GM21390 (cell line): Measurements from ENCODE around the gene SPACDR.

Experiments used
- ATAC-seq: cut with Tn5 transposase; IDR thresholded peaks from one replicate; pipeline ENCODE4 v1.9.1; 2021; ENCODE audit not compliant: unreplicated experiment

Gene SPACDR

DNA sequence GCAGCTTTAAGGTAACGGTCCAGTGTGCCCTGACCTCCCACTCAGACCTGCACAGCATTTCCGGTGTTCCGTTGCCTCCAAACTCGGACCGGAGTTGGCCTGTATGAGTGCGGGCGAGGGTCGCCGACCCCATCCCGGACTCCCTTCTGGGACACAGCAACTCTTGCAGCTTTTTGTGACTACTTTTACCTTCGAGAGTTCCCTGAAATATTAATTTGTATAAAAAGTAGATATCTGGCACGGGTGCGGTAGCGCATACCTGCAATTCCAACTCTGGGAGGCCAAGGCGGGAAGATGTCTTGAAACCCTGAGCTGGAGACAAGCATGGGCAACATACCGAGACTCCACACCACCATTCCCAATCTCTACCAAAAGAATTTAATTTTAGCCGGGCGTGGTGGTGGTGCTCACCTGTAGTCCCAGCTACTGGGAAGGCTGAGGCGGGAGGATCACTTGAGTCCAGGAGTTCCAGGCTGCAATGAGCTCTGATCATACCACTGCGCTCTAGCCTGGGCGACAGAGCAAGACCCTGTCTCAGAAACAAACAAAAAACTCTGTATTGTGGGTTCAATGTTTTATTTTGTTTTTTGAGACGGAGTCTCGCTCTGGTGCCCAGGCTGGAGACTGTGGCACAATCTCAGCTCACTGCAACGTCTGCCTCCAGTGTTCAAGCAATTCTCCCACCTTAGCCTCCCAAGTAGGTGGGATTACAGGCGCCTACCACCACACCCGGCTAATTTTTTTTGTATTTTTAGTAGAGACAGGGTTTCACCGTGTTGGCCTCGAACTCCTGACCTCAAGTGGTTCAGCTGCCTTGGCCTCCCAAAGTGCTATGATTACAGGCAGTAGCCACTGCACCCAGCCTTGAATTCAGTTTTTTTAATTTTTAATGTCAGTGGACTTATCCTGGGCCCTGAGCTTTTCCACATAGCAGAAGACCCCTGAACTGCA lies 26.6 kb downstream of the SPACDR start:
- no peak for ATAC-seq

DNA sequence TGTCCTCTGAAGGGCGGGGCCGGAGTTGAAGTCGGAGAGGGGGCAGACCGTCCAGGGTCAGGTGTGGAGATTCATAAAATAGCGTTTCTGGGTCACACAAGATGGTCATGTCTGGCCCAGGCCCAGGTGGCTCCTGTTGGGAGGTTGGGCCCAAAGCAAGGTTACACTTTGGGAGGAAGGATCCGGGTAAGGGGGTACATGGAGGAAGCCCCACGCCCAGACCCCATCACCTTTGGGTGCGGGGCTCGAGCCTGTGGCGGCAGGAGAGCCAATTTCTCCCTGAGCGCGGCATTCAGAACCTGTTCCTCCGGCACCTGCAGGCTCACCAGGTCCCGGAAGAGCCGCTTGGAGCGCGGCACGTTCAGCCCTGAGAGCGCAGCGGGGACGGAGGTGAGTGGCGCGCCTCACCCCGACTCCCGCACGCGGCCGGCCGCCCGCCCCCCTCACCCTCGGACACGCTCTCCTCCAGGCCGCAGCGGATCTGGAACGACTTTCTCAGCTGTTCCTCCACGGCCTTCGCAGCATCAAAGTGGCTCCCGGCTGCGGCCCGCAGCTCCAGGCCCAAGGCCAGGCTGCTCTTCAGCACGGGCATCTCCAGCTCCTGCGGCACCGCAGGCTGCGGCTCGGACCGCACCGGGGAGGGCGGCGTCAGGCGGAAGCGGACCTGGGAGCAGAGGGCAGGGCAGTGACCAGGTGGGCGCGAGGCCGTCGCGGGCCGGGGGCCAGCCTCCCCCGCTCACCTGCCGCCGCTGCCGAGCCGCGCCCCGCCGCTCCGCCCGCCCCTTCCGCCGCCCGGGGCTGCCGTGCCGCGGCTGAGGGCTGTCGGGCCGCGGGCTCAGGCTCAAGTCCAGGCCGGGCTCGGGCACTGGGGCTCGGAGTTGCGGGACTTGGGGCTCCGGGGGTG lies 28.4 kb downstream of the SPACDR start:
- ATAC-seq = peak; percentile 25

DNA sequence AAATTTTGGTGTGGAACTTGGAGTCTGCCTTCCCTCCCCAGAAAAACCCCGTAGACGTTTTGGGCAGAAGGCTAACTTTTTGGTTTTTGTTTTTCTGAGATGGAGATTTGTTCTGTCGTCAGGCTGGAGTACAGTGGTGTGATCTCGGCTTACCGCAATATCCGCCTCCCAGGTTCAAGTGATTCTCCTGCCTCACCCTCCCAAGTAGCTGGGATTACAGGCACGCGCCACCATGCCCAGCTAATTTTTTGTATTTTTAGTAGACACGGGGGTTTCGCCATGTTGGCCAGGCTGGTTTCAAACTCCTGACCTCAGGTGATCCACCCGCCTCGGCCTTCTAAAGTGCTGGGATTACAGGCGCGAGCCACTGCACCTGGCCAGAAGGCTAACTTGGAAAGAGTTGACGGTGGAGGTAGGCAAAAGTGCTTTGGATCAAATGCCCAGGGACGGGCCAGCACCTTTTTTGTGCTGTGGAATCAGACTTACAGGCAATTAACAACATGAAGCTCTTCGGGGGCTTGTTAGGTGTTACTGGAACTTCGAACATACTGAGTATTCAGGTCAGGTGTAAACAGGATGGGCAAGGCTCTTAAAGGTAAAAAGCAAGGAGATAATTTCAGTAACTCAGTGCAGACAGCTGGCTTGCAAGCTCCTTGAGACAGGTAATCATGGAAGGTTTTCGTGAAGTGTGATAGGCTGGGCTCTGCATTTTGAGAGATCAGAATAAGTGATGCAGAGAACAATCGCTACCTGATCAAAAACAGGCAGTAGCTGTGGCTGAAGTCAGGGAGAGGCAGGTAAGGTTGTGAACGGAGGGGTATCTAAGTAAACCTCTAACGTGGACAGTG lies 29.5 kb downstream of the SPACDR start:
- no peak for ATAC-seq

DNA sequence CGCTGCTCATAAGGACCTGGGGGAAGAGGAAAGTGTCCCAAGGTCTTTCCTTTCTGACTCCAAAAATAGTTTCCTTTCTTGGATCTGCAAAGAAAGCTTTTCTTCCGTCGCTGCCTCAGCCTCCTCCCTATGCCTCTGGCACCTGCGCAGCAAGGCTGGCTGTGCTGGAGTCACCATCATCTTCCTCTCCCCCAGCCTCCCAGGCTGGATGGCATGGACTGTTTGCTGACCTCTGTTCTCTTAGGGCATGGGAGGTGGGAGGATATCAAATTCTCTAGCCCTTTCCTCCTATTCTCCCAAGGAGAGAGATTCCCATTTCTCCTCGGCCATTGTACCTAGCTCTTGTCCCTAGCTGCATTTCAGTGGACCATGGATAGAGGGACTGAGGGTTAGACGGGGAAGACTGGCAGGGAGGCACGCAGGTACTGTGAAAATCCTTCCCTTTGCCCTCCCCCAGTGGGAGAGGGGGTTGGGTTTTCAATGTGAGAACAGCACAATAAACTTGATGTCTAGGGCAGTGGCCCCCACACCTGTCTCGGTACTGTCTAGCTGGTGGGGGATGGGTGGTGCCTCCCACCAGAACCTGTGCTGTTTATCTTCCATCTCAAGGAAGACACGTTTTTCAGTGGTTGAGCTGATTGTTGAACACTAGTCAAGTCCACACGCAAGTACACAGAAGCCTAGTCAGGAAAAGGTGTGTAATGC lies 30.3 kb downstream of the SPACDR start:
- ATAC-seq = no peak

DNA sequence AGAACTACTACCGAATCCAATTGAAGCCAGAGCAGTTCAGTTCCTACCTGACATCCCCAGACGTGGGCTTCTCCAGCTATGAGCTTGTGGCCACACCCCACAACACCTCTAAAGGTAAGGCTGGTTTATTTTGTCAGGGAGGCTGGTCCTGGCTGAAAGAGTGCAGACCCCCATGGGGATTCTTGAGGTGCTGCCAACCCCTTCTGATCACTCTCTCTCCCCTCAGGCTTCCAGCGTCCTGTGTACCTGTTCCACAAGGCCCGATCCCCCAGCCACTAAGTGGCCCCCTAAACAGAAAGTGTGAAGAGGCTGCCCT lies 30.8 kb downstream of the SPACDR start:
- ATAC-seq = no peak

DNA sequence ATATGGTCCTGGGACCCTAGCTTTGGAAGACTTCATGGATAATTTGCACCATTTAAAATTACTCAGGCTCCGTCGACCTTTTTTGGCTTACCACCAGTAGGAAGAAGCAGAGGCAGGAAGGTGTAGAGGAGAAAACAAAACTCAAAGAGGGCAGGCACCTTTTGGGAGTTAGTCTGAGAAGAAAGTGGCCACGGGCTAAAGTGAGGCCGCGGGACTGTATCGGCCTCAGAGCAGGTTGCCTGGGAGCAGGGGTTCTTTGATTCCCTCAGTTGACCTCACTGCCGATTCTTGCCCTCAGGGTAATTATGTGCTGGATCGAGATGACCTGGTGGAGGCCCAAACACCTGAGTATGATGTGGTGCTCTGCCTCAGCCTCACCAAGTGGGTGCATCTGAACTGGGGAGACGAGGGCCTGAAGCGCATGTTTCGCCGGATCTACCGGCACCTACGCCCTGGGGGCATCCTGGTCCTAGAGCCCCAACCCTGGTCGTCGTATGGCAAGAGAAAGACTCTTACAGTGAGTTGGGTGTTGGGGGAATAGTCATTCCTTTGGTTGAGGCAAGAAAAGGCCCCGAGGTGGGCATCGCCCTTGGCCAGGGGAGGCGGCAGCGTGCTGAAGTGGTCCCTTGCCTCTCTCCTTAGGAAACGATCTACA lies 31.3 kb downstream of the SPACDR start:
- no peak for ATAC-seq

DNA sequence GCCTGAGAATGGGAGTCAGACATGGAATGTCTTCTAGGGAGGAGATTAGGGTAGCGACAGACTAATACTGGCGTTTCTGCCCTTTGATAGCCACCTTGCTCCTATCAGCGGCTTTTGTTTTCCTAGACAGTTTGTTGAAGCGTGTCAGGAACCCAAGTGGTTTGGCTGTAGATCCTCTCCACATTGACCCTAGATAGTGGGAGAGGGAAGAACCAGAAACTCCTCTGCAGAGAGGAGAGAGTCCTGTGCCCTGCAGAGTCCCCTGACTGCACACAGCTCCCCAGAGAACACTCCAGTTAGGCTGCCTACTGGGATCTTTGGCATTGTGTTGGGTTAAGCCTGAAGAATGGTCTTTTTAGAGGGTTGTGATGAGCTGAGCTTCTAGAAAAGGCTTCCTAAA lies 32.0 kb downstream of the SPACDR start:
- no peak for ATAC-seq

DNA sequence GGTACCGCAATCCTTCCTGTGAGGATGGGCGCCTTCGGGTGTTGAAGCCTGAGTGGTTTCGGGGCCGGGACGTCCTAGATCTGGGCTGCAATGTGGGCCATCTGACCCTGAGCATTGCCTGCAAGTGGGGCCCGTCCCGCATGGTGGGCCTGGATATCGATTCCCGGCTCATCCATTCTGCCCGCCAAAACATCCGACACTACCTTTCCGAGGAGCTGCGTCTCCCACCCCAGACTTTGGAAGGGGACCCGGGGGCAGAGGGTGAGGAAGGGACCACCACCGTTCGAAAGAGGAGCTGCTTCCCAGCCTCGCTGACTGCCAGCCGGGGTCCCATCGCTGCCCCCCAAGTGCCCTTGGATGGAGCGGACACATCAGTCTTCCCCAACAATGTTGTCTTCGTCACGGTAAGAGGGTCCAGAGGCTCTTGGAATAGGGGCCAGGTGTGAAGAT lies 32.7 kb downstream of the SPACDR start:
- ATAC-seq = no peak

DNA sequence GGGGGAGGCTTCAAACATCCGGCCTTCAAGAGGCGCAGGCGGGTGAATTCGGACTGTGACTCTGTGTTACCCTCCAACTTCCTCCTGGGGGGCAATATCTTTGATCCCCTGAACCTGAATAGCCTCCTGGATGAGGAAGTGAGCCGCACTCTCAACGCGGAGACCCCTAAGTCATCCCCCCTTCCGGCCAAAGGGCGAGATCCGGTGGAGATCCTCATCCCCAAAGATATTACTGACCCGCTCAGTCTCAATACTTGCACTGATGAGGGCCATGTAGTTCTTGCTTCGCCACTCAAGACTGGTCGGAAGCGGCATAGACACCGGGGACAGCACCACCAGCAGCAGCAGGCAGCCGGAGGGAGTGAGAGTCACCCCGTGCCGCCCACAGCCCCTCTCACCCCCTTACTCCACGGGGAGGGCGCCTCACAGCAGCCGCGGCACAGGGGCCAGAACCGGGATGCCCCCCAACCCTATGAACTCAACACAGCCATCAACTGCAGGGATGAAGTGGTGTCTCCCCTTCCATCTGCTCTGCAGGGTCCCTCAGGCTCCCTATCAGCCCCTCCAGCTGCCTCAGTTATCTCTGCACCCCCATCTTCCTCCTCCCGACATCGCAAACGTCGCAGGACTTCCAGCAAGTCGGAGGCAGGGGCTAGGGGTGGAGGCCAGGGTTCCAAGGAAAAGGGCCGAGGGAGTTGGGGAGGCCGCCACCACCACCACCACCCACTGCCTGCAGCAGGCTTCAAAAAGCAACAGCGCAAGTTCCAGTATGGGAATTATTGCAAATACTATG lies 33.4 kb downstream of the SPACDR start:
- ATAC-seq = no peak

DNA sequence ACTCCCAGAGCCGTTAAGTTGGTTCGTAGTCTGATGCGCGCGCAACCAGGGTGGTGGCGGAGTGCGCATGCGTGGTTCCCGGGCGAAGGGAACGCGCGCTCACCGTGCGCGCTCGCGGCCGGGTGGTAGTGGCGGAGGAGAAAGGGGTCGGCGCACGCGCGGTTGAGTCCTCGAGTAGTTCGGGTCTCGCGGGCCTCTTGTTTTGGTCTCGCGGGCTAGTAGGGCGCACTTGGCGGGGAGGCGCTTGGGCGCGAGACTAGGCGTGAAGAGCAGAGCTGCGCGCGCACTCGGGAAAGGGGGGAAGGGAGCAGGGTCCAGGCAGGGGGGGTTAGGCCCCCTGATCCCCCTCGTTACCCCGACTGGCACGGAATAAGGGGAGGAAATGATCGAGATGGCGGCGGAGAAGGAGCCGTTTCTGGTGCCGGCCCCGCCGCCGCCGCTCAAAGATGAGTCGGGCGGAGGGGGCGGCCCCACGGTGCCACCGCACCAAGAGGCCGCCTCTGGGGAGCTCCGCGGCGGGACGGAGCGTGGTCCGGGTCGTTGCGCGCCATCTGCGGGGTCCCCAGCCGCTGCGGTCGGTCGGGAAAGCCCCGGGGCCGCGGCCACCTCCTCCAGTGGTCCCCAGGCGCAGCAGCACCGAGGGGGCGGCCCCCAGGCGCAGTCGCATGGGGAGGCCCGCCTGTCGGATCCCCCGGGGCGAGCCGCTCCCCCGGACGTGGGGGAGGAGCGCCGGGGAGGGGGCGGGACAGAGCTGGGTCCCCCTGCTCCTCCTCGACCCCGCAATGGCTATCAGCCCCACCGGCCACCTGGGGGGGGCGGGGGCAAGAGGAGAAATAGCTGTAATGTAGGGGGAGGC lies 34.2 kb downstream of the SPACDR start, which contains the start of gene MEPCE:
MEPCE (plus strand) TSS at position 195 of the 856 bp plus-strand sequence; CDS start at position 383, 188 bp downstream.
- peak; percentile 34 for ATAC-seq

DNA sequence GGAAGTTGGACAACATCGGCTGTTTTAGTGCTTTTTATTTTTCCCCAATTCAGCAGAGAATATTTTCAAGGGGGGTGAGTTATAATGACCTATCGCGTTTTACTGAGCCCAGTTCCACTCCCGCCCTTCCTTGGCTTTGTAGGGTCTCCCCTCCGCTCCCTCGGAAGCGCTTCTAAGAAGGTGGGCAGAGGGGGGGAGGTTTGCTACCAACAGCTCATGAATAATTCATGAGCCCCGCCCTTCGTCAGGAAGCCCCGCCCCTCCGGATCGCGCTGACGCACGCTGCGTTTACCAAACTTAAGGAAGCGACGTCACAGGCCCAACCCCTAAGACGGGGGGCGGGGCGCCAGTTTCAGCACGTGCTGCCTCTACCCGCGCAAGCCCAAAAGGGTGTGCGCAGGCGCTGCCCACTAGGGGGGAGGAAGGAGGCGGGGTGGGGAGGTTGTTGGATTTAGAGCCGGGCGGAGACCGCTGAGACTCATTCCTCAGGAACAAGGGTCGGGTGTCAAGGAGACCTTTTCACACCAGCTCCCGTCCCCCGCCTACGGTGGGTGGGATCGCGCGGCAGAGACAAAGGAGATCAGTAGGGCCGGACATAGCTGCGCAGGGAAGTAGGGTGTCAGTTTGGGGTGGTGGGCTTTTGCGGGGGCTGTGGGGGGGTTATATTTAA lies 35.0 kb downstream of the SPACDR start:
- ATAC-seq = peak; percentile 42

DNA sequence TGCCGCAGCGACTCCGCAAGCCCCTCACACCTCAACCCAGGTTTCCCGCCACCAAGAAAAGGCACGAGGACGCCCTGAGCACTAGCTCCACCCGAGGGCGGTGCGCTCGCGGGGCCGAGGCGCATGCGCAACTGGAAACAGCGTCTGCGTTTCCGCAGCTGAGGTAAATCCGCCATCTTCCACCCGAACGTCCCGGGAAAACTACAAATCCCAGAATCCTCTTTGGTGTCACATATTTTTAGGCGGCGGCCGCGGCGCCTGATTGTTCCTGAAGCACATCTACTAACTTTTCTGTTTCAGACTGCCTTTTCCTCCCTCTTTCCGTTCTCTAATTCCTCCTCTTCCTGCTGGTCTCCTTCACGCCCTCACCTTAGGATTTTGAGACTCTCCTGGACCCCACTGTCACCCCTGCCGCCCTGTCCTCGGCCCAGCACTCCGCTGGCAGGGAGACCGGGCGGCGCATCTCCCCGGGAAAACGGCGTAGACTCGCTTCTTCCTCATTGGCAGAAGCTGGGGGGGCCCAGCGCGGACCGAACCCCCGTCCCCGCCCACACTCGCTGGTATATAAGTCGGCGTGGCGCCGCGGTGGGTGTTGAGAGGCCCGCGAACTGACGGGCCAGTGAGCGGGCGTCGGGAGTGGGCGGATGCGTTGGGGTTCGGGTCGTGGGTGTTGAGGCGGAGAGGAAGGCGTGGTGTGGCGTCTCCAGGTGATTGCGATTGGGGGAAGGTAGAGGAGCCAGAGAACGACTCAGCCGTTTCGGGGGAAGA lies 35.7 kb downstream of the SPACDR start, which contains the start of gene ZCWPW1:
ZCWPW1 (minus strand) TSS at position 505 of the 768 bp plus-strand sequence. CDS start 8,054 bp downstream, outside the sequence.
- peak; percentile 40 for ATAC-seq

DNA sequence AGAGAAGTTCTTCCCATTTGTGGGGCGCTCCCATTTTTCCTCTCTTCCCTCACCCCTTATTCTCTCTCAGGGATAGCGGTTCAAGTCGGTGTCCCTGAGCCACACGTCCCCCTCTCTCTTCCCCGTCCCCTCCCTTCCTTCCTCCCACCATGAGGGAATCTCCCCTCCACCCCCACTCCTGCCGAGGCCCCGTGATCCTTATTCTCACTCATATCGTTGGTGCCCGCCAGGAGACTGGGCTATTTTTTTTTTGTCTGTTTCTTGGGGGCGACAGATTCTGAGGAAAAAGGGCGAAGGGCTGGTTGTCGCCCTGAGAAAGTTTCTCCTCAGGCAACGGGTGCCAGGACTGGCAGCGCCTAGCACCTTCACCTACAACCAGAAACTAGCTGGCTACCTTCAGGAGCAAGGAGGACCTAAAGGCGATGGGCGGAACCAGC lies 36.3 kb downstream of the SPACDR start:
- ATAC-seq = no peak

DNA sequence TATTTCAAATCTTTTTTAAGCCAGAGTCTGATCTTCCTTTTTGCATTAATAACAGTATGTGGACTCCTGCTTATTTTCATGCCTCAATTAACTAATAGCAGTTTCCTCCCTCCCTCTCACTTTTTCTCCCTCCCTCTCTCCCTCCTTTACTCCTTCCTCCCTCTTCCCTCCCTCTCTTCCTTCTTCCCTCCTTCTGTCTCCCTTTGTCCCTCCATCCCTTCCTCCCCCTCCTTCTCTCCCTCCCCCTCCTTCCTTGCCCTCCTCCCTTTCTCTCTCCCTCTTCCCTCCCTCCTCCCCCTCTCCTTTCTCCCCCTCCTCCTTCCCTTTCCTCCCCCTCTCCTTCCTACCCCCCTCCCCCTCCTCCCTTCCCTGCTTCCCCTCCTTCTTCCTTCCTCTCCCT lies 37.5 kb downstream of the SPACDR start:
- no peak for ATAC-seq

DNA sequence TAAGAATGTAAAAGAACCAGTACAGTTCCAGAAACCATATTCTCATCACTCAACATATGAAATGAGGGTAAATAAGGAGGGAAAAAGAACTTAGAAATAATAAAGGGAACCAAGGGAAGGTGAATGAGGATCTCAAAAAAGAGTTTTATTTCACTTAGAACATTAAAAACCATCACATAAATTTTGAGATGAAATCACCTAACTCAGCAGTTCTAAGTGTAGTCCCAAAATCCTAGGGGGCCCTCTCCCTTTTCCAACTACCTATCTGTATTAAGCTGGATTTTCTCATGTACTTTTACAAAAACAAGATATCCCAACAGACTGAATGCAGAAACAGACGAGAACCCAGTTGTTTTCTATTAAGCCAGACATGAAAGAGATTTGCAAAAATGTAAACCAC lies 38.7 kb downstream of the SPACDR start:
- ATAC-seq = no peak

DNA sequence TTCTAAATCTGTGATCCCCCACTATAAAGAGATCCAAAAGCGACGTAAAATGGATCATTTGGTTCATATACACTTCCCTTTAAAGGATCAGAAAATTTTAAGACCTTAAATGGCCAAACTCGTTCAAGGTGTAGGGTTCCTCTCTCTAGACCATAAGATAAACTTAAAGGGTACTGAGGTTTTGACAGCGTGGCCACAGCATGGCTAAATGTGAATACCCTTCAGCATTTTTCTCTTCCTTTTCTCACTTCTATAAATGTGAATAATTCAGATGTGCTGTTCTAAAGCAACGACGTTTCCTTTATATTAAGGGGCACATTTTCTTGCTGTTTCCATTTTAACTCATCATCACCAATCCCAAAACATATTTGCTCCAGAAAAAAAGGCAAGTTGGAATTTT lies 40.7 kb downstream of the SPACDR start:
- no peak for ATAC-seq
